Testis (tissue), 2 donors: ENCODE results near the gene HELZ.

Experiments used
- POLR2A ChIP-seq: fragments of 450-650 bp; IDR thresholded peaks from one replicate; pipeline ENCODE4 v1.6.1; 2017; ENCODE audit warnings: antibody characterized with exemption, mild to moderate bottlenecking, moderate library complexity
- TF ChIP-seq, protein P1 (sequence below), 3 experiments: fragments of 450-650 bp in 2 of 3; fragments of 200-600 bp in 1 of 3; sonication (generic) in 1 of 3; IDR thresholded peaks; one replicate each; pipeline ENCODE4 v1.5.1; 2016 to 2019; ENCODE audit warnings: antibody characterized with exemption in 3 of 3, mild to moderate bottlenecking in 2 of 3, moderate library complexity in 1 of 3

DNA sequence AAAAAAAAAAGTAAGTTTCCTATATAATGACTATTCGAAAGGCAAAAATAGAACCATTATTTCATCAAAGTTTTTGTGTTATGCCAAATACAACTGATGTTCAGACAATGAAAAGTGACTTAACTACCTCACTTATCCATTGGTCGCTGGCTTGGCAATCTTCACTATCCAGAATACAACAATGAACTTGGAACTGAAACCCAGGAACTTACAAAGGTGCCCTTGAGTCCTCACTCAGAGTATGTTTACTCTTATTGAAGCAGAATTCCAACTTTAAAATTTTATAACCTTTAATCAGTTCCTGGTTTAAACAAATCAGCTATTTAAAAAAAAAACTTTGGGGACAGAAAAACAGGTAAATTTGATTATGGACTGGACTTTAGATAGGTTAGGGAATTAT lies 34.1 kb downstream of the HELZ start:
- no peak for TF ChIP-seq POLR2A
- TF ChIP-seq, protein P1, sequence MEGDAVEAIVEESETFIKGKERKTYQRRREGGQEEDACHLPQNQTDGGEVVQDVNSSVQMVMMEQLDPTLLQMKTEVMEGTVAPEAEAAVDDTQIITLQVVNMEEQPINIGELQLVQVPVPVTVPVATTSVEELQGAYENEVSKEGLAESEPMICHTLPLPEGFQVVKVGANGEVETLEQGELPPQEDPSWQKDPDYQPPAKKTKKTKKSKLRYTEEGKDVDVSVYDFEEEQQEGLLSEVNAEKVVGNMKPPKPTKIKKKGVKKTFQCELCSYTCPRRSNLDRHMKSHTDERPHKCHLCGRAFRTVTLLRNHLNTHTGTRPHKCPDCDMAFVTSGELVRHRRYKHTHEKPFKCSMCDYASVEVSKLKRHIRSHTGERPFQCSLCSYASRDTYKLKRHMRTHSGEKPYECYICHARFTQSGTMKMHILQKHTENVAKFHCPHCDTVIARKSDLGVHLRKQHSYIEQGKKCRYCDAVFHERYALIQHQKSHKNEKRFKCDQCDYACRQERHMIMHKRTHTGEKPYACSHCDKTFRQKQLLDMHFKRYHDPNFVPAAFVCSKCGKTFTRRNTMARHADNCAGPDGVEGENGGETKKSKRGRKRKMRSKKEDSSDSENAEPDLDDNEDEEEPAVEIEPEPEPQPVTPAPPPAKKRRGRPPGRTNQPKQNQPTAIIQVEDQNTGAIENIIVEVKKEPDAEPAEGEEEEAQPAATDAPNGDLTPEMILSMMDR (IDR thresholded peaks at IDR 0.05): no peak
